ENCODE measurements around the gene ARHGAP15.

- TF ChIP-seq CTCF (conservative IDR thresholded peaks at IDR 0.05 in 1 of 2, IDR thresholded peaks at IDR 0.05 in 1 of 2; ENCODE audit: low read depth in 1 of 2, low read length in 2 of 2) (no peak), EZH2 (IDR thresholded peaks at IDR 0.05; ENCODE audit: low read length, missing control alignments) (no peak)
These were observed 394.9 kb downstream of the ARHGAP15 start for GRCh38 chr2:143524119-143524553.

All from fibroblast of lung (primary cell).